Left lobe of liver (tissue), 2 donors: ENCODE data around the gene CAMTA1. TPM values are rescaled to one million over a fixed set of nuclear protein-coding genes. Genes with fewer than 3 reads are reported as not detected.

ENCODE experiments used
- ATAC-seq: fragments of 200-7000 bp; cut with Tn5 transposase; one replicate; pipeline ENCODE4 v1.9.1; 2020; ENCODE audit warnings: mild to moderate bottlenecking, moderate library complexity
- DNase-seq: peaks from one replicate; pipeline ENCODE4 v3.0.0-alpha.2; 2020; ENCODE audit warnings: low spot score
- total RNA-seq: library from RNA; stranded (reverse); gene quantifications from one replicate; pipeline ENCODE4 v1.2.1, GENCODE V29; 2021
- donor health status: DM: no; HTN: no; CAD: no; lungs with moderate emphysema.
- donor health status: DM: no; HTN: yes; CAD: no.

CAMTA1 gene
- total RNA-seq, 1 donor from 2014 or later = 33.6 TPM

- DNase-seq (no peak), ATAC-seq (no peak)
Observed at GRCh38 chr1:6996866-6997265, 211.6 kb downstream of the CAMTA1 start.

- ATAC-seq = peak; percentile 41
- DNase-seq = no peak
Observed at GRCh38 chr1:6998267-6998666, 213.0 kb downstream of the CAMTA1 start.

GRCh38 chr1:6999826-7000225 is 214.6 kb downstream of the CAMTA1 start:
- ATAC-seq = no peak

GRCh38 chr1:7000720-7001119 is 215.5 kb downstream of the CAMTA1 start:
- ATAC-seq (no peak), DNase-seq (no peak)

More at GRCh38 chr1:6999826-7000225, 214.6 kb downstream of the CAMTA1 start:
- no peak for DNase-seq

GRCh38 chr1:7002728-7003127 is 217.5 kb downstream of the CAMTA1 start:
- ATAC-seq = no peak

DNA sequence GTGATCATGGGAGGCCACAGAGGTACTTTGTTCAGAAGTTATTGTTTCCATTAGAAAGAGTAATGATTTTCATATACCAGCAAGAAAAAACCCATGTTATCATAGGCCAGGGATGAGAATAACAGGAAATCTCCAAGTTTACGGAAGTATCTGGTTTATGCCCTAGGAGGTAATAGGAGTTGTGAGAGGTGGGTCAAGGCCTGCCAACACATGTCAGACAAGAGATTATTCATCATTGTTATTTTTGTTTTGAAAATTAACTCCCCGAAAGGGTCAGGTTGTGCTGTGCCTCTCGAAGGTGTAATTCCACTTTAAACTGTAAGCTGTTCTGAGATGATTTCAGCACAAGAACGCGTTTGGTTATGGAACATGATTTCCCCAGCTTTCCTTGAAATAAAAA is 218.4 kb downstream of the CAMTA1 start:
- DNase-seq (no peak), ATAC-seq (no peak)

More at GRCh38 chr1:7002728-7003127, 217.5 kb downstream of the CAMTA1 start:
- no peak for DNase-seq

- no peak for ATAC-seq
Observed at GRCh38 chr1:7004181-7004580, 218.9 kb downstream of the CAMTA1 start.

DNA sequence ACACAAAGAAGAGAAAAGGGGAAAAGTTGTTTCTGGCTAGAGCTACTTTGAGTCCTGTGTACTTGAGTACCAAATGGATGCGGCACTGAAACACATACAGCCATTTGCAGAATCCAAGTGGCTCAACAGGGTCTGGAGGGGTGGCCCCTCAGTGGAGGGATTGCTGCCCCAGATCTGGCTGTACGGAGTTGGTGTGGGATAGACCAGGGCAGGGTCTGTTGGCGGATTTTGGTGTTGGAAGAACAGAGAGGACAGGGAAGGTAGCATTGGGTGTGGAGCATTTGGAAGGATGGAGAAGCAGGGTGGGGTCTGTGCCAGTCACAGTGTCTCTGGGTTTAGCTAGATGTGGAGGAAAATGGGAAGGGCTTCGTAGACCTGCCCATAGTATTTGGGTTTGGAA is 220.5 kb downstream of the CAMTA1 start:
- ATAC-seq = no peak
- peak; percentile 7 for DNase-seq

More at GRCh38 chr1:7004181-7004580, 218.9 kb downstream of the CAMTA1 start:
- no peak for DNase-seq

- DNase-seq (no peak), ATAC-seq (no peak)
Observed at GRCh38 chr1:7006996-7007871, 222.0 kb downstream of the CAMTA1 start.

- no peak for DNase-seq
- ATAC-seq = no peak
Observed at GRCh38 chr1:7007902-7008301, 222.6 kb downstream of the CAMTA1 start.

- no peak for ATAC-seq
- no peak for DNase-seq
Observed at GRCh38 chr1:7008331-7008730, 223.1 kb downstream of the CAMTA1 start.

GRCh38 chr1:7008975-7009740 is 223.9 kb downstream of the CAMTA1 start:
- ATAC-seq = no peak

GRCh38 chr1:7009741-7010525 is 224.7 kb downstream of the CAMTA1 start:
- no peak for DNase-seq

More at GRCh38 chr1:7008975-7009740, 223.9 kb downstream of the CAMTA1 start:
- DNase-seq = no peak

GRCh38 chr1:7010534-7011200 is 225.4 kb downstream of the CAMTA1 start:
- DNase-seq = no peak
- no peak for ATAC-seq

More at GRCh38 chr1:7009741-7010525, 224.7 kb downstream of the CAMTA1 start:
- ATAC-seq = no peak

DNA sequence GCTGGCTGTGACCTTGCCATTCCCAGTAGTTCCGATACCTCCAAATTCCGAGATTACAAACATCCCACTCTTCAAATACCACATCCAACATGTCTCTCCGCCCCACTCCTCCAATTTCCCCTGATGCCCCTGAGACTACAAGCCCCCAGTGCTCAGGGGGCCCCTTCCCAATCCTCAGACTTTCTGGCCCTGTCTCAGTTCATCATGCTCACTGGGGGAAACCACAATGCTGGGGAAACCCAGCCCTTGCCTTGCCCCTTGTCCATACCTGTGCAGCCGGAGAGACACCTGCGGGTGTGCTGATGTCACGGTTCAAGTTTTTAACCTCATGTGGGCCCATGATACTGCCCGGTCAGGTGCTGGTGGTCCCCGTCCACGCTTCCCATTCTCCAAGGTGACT is 226.6 kb downstream of the CAMTA1 start:
- ATAC-seq = no peak
- DNase-seq = no peak

- DNase-seq (no peak), ATAC-seq (no peak)
Observed at GRCh38 chr1:7012461-7012924, 227.2 kb downstream of the CAMTA1 start.

DNA sequence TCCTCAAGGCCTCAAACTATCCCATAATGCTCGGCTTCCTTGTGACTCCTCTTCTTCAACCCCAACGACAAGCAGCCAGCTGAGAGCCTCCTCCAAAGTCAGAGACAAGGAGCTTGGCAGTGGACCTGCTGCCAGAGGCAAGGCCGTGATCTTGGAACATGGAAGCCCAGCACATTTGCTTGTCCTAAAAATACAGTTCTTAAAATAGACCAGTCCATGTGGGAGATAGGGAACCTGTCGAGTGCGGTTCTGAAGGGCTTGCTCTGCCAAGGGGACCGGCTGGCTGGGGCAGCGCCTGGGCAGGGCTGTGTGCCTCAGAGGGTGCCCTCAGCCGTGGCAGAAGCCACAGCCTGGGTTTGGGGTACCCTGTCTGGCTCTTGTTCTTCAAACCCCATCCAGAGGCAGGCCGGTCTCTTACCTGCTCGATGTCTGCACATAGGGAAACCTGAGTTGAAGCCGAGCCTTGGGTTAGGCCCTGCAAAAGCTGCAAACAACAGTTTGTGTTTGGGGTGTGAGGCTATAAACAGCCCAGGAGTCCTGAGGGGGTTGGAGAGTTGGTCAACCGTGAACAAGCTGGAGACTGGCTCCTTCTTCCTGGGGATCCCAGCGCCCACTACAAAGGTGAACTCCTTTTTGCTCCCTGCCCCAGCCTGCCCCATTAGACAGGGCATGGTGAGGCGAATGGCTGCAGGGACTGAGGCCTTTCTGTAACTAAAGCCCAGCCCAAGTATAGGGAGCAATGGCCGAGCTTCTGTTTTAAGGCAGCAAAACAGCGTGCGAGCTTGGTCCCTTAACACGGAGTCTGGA is 228.8 kb downstream of the CAMTA1 start:
- ATAC-seq (no peak), DNase-seq (no peak)

- DNase-seq = no peak
- no peak for ATAC-seq
Observed at GRCh38 chr1:7014640-7014930, 229.3 kb downstream of the CAMTA1 start.

- no peak for ATAC-seq
- DNase-seq = no peak
Observed at GRCh38 chr1:7015022-7015421, 229.8 kb downstream of the CAMTA1 start.

GRCh38 chr1:7018351-7018750 is 233.1 kb downstream of the CAMTA1 start:
- no peak for ATAC-seq
- DNase-seq = no peak
